HepG2 (cell line): ENCODE data around the gene GMPPB. TPM values are rescaled to one million over a fixed set of nuclear protein-coding genes. Genes with fewer than 3 reads are reported as not detected.

Source experiments
- BCL6 ChIP-seq: IDR thresholded peaks from 2 replicates; pipeline ENCODE4 v1.6.1; 2016; ENCODE audit warnings: missing genetic modification reagents, missing compliant biosample characterization
- CCDC6 ChIP-seq: sonication (generic); formaldehyde crosslinking; IDR thresholded peaks from 2 replicates; pipeline ENCODE4 v1.8.1; 2022; ENCODE audit warnings: mild to moderate bottlenecking, missing genetic modification reagents, moderate library complexity
- KLF11 ChIP-seq: IDR thresholded peaks from 2 replicates; pipeline ENCODE4 v1.6.1; 2016; ENCODE audit warnings: missing compliant biosample characterization
- KLF6 ChIP-seq: IDR thresholded peaks from 2 replicates; pipeline ENCODE4 v1.8.0; 2016; ENCODE audit warnings: missing biosample characterization, missing genetic modification reagents
- MATR3 ChIP-seq: sonication (generic); formaldehyde crosslinking; IDR thresholded peaks from 2 replicates; pipeline ENCODE4 v1.4.0; 2020; ENCODE audit warnings: missing genetic modification reagents
- MBD4 ChIP-seq: IDR thresholded peaks from 2 replicates; pipeline ENCODE4 v1.6.1; 2012; ENCODE audit warnings: low read length, inconsistent platforms, borderline replicate concordance
- MED13 ChIP-seq: sonication (generic); formaldehyde crosslinking; IDR thresholded peaks from 2 replicates; pipeline ENCODE4 v1.5.0; 2020; ENCODE audit warnings: missing genetic modification reagents
- NPAS2 ChIP-seq: sonication (generic); formaldehyde crosslinking; IDR thresholded peaks from 2 replicates; pipeline ENCODE4 v1.8.0; 2022; ENCODE audit warnings: mild to moderate bottlenecking, missing genetic modification reagents, borderline replicate concordance
- STAG1 ChIP-seq: sonication (generic); formaldehyde crosslinking; IDR thresholded peaks from 2 replicates; pipeline ENCODE4 v1.4.0; 2020; ENCODE audit warnings: missing genetic modification reagents
- ZBTB39 ChIP-seq: sonication (generic); formaldehyde crosslinking; IDR thresholded peaks from 2 replicates; pipeline ENCODE4 v1.5.0; 2020; ENCODE audit warnings: missing genetic modification reagents
- ZNF331 ChIP-seq: sonication (generic); formaldehyde crosslinking; IDR thresholded peaks from 2 replicates; pipeline ENCODE4 v1.4.0; 2020; ENCODE audit warnings: missing genetic modification reagents
- ZNF441 ChIP-seq: sonication (generic); formaldehyde crosslinking; IDR thresholded peaks from 2 replicates; pipeline ENCODE4 v1.7.0; 2021; ENCODE audit warnings: missing genetic modification reagents, borderline replicate concordance
- ZNF512B ChIP-seq: sonication (generic); formaldehyde crosslinking; IDR thresholded peaks from 2 replicates; pipeline ENCODE4 v1.5.1; 2020; ENCODE audit warnings: missing genetic modification reagents, mild to moderate bottlenecking, borderline replicate concordance
- ZNF567 ChIP-seq: sonication (generic); formaldehyde crosslinking; IDR thresholded peaks from 2 replicates; pipeline ENCODE4 v1.8.1; 2023; ENCODE audit warnings: mild to moderate bottlenecking, missing genetic modification reagents, borderline replicate concordance
- polyA plus RNA-seq, 8 experiments: library from polyadenylated mRNA; depleted of rRNA in 3 of 8; stranded (reverse) in 7 of 8; unstranded in 1 of 8; fragments of >200 nt; fragmentation: Illumina TruSeq in 4 of 8; extraction: Trizol in 4 of 8; gene quantifications; 2 replicates each; pipeline versions ENCODE4 v1.2.1 to v1.2.3, GENCODE V29; 2011 to 2016; ENCODE audit warnings: low read depth in 4 of 8, missing spikeins in 1 of 8, mixed read lengths in 1 of 8; ENCODE audit not compliant: insufficient read depth in 1 of 8
- total RNA-seq, 5 experiments: library from RNA; depleted of rRNA; stranded (reverse); fragments of >200 nt; fragmentation: Illumina TruSeq; extraction: Trizol; gene quantifications; 2 replicates each; pipeline ENCODE4 v1.2.3, GENCODE V29; 2016; ENCODE audit warnings: low read depth in 1 of 5
- TF ChIP-seq, protein P1 (sequence below): sonication (generic); formaldehyde crosslinking; IDR thresholded peaks from 2 replicates; pipeline ENCODE4 v1.5.1; 2020; ENCODE audit warnings: mild to moderate bottlenecking, missing genetic modification reagents, moderate library complexity
- TF ChIP-seq, protein P2 (sequence below): IDR thresholded peaks from 2 replicates; pipeline ENCODE4 v1.6.1; 2012; ENCODE audit warnings: inconsistent platforms
- TF ChIP-seq, protein P3 (sequence below): sonication (generic); formaldehyde crosslinking; IDR thresholded peaks from 2 replicates; pipeline ENCODE4 v1.4.0; 2020; ENCODE audit warnings: missing genetic modification reagents, borderline replicate concordance

Gene GMPPB
- total and polyA plus RNA-seq, 2 of the 13 experiments (the other 11 are each of a cell fraction or from before 2014, with no cell fraction given) = 6.5 to 23.1 TPM

- TF ChIP-seq ZNF331 (CRISPR knock-in tag) (peak; percentile 65; the same call in 1 of the 2 replicates), MATR3 (CRISPR knock-in tag) (no peak), ZNF567 (CRISPR knock-in tag) (no peak), BCL6 (CRISPR knock-in tag) (no peak), KLF6 (CRISPR knock-in tag) (no peak), MED13 (no peak), KLF11 (CRISPR knock-in tag) (peak; percentile 77; the same call in 1 of the 2 replicates), STAG1 (CRISPR knock-in tag) (no peak), ZNF441 (CRISPR knock-in tag) (no peak; the same call in 1 of the 2 replicates), CCDC6 (CRISPR knock-in tag) (no peak), NPAS2 (no peak), ZNF512B (CRISPR knock-in tag) (no peak), ZBTB39 (no peak), MBD4 (no peak)
- TF ChIP-seq, protein P1, sequence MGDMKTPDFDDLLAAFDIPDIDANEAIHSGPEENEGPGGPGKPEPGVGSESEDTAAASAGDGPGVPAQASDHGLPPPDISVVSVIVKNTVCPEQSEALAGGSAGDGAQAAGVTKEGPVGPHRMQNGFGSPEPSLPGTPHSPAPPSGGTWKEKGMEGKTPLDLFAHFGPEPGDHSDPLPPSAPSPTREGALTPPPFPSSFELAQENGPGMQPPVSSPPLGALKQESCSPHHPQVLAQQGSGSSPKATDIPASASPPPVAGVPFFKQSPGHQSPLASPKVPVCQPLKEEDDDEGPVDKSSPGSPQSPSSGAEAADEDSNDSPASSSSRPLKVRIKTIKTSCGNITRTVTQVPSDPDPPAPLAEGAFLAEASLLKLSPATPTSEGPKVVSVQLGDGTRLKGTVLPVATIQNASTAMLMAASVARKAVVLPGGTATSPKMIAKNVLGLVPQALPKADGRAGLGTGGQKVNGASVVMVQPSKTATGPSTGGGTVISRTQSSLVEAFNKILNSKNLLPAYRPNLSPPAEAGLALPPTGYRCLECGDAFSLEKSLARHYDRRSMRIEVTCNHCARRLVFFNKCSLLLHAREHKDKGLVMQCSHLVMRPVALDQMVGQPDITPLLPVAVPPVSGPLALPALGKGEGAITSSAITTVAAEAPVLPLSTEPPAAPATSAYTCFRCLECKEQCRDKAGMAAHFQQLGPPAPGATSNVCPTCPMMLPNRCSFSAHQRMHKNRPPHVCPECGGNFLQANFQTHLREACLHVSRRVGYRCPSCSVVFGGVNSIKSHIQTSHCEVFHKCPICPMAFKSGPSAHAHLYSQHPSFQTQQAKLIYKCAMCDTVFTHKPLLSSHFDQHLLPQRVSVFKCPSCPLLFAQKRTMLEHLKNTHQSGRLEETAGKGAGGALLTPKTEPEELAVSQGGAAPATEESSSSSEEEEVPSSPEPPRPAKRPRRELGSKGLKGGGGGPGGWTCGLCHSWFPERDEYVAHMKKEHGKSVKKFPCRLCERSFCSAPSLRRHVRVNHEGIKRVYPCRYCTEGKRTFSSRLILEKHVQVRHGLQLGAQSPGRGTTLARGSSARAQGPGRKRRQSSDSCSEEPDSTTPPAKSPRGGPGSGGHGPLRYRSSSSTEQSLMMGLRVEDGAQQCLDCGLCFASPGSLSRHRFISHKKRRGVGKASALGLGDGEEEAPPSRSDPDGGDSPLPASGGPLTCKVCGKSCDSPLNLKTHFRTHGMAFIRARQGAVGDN (CRISPR knock-in tag) = peak; percentile 82
- TF ChIP-seq, protein P2, sequence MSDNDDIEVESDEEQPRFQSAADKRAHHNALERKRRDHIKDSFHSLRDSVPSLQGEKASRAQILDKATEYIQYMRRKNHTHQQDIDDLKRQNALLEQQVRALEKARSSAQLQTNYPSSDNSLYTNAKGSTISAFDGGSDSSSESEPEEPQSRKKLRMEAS = peak; percentile 77
- TF ChIP-seq, protein P3, sequence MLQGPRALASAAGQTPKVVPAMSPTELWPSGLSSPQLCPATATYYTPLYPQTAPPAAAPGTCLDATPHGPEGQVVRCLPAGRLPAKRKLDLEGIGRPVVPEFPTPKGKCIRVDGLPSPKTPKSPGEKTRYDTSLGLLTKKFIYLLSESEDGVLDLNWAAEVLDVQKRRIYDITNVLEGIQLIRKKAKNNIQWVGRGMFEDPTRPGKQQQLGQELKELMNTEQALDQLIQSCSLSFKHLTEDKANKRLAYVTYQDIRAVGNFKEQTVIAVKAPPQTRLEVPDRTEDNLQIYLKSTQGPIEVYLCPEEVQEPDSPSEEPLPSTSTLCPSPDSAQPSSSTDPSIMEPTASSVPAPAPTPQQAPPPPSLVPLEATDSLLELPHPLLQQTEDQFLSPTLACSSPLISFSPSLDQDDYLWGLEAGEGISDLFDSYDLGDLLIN (CRISPR knock-in tag) = no peak
Observed at GRCh38 chr3:49689046-49689907, 34.5 kb downstream of the GMPPB start, which contains the start of the genes MST1 and RNF123 (continued).
